ENCODE measurements around the gene MAGEB4. TPM values are rescaled to one million over a fixed set of nuclear protein-coding genes. Genes with fewer than 3 reads are reported as not detected.

The MAGEB4 gene
- total RNA-seq, 4 donors from 2014 or later, result not detected

- H3K4me3 ChIP-seq (ENCODE audit: low read depth, poor library complexity, severe bottlenecking), result no peak overlapping the region
- WGBS, 2 donors, result 81 to 100% methylated on average over 3 to 4 of the region's 4 CpGs
- no peak for TF ChIP-seq POLR2A (IDR thresholded peaks at IDR 0.05)
- TF ChIP-seq CTCF (IDR thresholded peaks at IDR 0.05), result no peak
- DNase-seq (ENCODE audit: low spot score in 2 of 2), result no peak
- intact Hi-C loops (cut with DNase I; ENCODE audit: low total_unique reads), result no loop called here
Observed at GRCh38 chrX:30219372-30219771, 22.4 kb upstream of the MAGEB4 start.

GRCh38 chrX:30220661-30221060 is 21.1 kb upstream of the MAGEB4 start:
- no peak for DNase-seq (ENCODE audit: low spot score in 2 of 2)
- WGBS, 2 donors, result 42 to 69% methylated on average over 5 of the region's 5 CpGs
- intact Hi-C loops (cut with DNase I; ENCODE audit: low total_unique reads), result no loop called here
- no peak for TF ChIP-seq POLR2A (IDR thresholded peaks at IDR 0.05)
- TF ChIP-seq CTCF (IDR thresholded peaks at IDR 0.05), result no peak
- no peak overlapping the region for H3K4me3 ChIP-seq (ENCODE audit: low read depth, poor library complexity, severe bottlenecking)

GRCh38 chrX:30224536-30224935 is 17.3 kb upstream of the MAGEB4 start:
- intact Hi-C loops (cut with DNase I; ENCODE audit: low total_unique reads), result no loop called here
- H3K4me3 ChIP-seq (ENCODE audit: low read depth, poor library complexity, severe bottlenecking), result no peak overlapping the region
- 54% methylated on average over 2 of the region's 2 CpGs for WGBS, 2 donors
- TF ChIP-seq CTCF (IDR thresholded peaks at IDR 0.05), result no peak
- no peak for TF ChIP-seq POLR2A (IDR thresholded peaks at IDR 0.05)
- no peak for DNase-seq (ENCODE audit: low spot score in 2 of 2)

GRCh38 chrX:30228526-30228925 is 13.3 kb upstream of the MAGEB4 start:
- H3K4me3 ChIP-seq (ENCODE audit: low read depth, poor library complexity, severe bottlenecking), result no peak overlapping the region
- 0 to 35% methylated on average over 1 of the region's 1 CpG for WGBS, 2 donors
- intact Hi-C loops (cut with DNase I; ENCODE audit: low total_unique reads), result no loop called here
- DNase-seq (ENCODE audit: low spot score in 2 of 2), result no peak
- TF ChIP-seq POLR2A (IDR thresholded peaks at IDR 0.05), result no peak

- intact Hi-C loops (cut with DNase I; ENCODE audit: low total_unique reads), result no loop called here
- DNase-seq (ENCODE audit: low spot score in 2 of 2), result no peak
- no peak within 1 kb of the TSS for H3K4me3 ChIP-seq (ENCODE audit: low read depth, poor library complexity, severe bottlenecking)
- TF ChIP-seq POLR2A (IDR thresholded peaks at IDR 0.05), result no peak
- no peak for TF ChIP-seq CTCF (IDR thresholded peaks at IDR 0.05)
- 64 to 66% methylated on average over 4 of the region's 4 CpGs for WGBS, 2 donors
Observed at GRCh38 chrX:30230395-30230794, 11.4 kb upstream of the MAGEB4 start, which contains the start of gene MAGEB3. TSS of gene MAGEB3 (plus strand) at chrX:30230657. CDS start at chrX:30235925, 5,268 bp downstream.

GRCh38 chrX:30246769-30247489 is 5.1 kb downstream of the MAGEB4 start, which contains the start of gene MAGEB1:
TSS of gene MAGEB1 (plus strand) at chrX:30247146. CDS start at chrX:30250494, 3,348 bp downstream.
- TF ChIP-seq CTCF (IDR thresholded peaks at IDR 0.05) (no peak), POLR2A (IDR thresholded peaks at IDR 0.05) (no peak)
- no peak for DNase-seq (ENCODE audit: low spot score in 2 of 2)
- H3K4me3 ChIP-seq (ENCODE audit: low read depth, poor library complexity, severe bottlenecking), result no peak within 1 kb of the TSS
- intact Hi-C loops (cut with DNase I; ENCODE audit: low total_unique reads), result no loop called here
- 80% methylated on average over 38 of the region's 38 CpGs; no CpG with 5 or more reads in 1 of the 2 donors for WGBS, 2 donors

All from lower leg skin (tissue), 4 donors.